Measurements from ENCODE around the gene ODC1.
"Not testable (repeated sequence)": the region's sequence is repeated elsewhere in the genome, so short reads cannot be mapped to it uniquely, and the experiment has no call there.

Gene ODC1

DNA sequence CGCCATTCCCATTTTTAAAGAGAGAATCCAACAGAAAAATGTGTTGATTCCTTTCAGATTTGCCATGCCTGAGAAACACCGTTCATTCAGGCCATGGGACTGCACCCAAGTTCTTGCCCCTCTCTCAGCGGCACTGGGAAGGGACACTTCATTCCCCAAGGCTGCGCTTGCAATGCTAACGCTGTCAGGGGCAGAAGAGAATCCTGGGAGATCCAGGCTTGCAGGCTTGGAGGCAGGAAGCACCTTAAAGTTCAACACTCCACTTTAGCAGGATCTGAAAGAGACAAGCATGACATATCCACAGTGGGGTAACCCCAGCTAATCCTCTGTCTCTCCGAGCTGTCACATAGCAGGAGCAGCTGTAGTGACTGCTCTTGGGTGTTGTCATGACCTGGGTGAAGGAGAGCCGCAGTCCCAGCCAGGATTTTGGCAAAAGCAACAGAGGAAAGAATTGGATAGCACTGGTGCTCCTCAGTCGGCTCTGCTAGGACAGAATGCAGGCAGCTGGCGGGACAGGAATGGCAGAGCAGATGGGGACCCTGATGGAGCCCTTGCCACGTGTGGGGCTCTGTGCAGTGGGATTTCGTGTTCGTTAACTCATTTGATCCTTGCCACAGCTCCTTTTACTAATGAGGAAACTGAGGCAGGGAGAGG is 22.0 kb upstream of the ODC1 start:
- H3K4me3 ChIP-seq (ENCODE audit: low read length in 2 of 2), result no peak overlapping the region
- no peaks in the 10 kb centered on the region for H3K4me1 ChIP-seq (ENCODE audit: control insufficient read depth in 2 of 2, insufficient read depth in 2 of 2, low read length in 2 of 2)
- H3K27me3 ChIP-seq (ENCODE audit: control insufficient read depth in 2 of 2, insufficient read depth in 2 of 2, low read length in 2 of 2), result no peaks in the 10 kb centered on the region
- H3K9ac ChIP-seq (ENCODE audit: low read depth in 1 of 2, low read length in 2 of 2), result no peak overlapping the region
- no peaks in the 10 kb centered on the region for H3K9me3 ChIP-seq (ENCODE audit: control insufficient read depth in 2 of 2, low read length in 2 of 2)
- no peaks in the 10 kb centered on the region for H3K36me3 ChIP-seq (ENCODE audit: control insufficient read depth in 2 of 2, insufficient read depth in 2 of 2, low read length in 2 of 2)
- no peak overlapping the region for H3K27ac ChIP-seq (ENCODE audit: low read depth in 2 of 2, low read length in 2 of 2)

DNA sequence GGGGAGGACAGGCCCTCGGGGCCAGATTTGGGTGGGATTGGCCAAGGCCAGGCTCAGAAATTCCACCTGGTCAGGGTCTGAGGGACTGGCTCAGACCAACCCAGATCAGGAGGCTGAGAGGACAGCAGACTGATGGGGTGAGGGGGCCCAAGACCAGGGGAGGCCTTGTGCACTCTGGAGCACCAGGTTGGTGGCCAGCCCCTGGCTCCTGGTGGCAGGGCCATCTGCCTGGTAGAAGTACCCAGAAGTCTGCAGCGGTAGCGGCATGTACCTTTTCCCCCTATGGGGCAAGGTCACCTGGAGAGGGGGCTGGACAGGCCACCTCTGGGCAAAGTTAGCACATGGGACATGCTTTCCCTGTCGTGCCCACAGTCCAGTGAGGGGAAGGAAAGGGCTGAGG is 21.2 kb upstream of the ODC1 start:
- H3K4me1 ChIP-seq (ENCODE audit: control insufficient read depth in 2 of 2, insufficient read depth in 2 of 2, low read length in 2 of 2), result no peaks in the 10 kb centered on the region
- H3K27me3 ChIP-seq (ENCODE audit: control insufficient read depth in 2 of 2, insufficient read depth in 2 of 2, low read length in 2 of 2), result no peaks in the 10 kb centered on the region
- no peaks in the 10 kb centered on the region for H3K9me3 ChIP-seq (ENCODE audit: control insufficient read depth in 2 of 2, low read length in 2 of 2)
- H3K4me3 ChIP-seq (ENCODE audit: low read length in 2 of 2), result no peak overlapping the region
- no peaks in the 10 kb centered on the region for H3K36me3 ChIP-seq (ENCODE audit: control insufficient read depth in 2 of 2, insufficient read depth in 2 of 2, low read length in 2 of 2)
- H3K9ac ChIP-seq (ENCODE audit: low read depth in 1 of 2, low read length in 2 of 2), result no peak overlapping the region
- H3K27ac ChIP-seq (ENCODE audit: low read depth in 2 of 2, low read length in 2 of 2), result no peak overlapping the region

DNA sequence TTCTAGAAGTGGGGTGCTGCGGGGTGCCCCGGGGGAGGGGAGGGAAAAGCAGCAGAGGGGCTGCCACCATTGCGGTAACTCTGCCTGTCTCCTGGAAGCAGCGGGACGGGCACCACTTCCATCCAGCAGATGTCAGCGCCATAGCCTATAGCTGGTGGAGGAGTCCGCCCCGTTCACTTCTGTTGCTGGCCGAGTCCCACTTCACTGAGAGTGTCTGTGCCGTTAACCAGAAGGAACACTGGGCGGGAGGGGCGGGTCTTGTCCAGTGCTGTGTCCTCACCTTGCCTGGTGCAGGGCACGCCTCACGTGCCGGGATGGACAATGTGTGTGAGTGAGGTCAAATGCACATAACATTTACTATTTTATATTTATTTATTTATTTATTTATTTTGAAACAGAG is 19.3 kb upstream of the ODC1 start:
- H3K27me3 ChIP-seq (ENCODE audit: control insufficient read depth in 2 of 2, insufficient read depth in 2 of 2, low read length in 2 of 2), result no peaks in the 10 kb centered on the region

GRCh38 chr2:10466801-10467200 is 18.7 kb upstream of the ODC1 start:
- Histone ChIP-seq H3K36me3 (ENCODE audit: control insufficient read depth in 2 of 2, insufficient read depth in 2 of 2, low read length in 2 of 2) (no peaks in the 10 kb centered on the region), H3K4me1 (ENCODE audit: control insufficient read depth in 2 of 2, insufficient read depth in 2 of 2, low read length in 2 of 2) (no peaks in the 10 kb centered on the region), H3K9me3 (ENCODE audit: control insufficient read depth in 2 of 2, low read length in 2 of 2) (no peaks in the 10 kb centered on the region), H3K9ac (ENCODE audit: low read depth in 1 of 2, low read length in 2 of 2) (no peak overlapping the region), H3K4me3 (ENCODE audit: low read length in 2 of 2) (no peak overlapping the region), H3K27ac (ENCODE audit: low read depth in 2 of 2, low read length in 2 of 2) (no peak overlapping the region), H3K27me3 (ENCODE audit: control insufficient read depth in 2 of 2, insufficient read depth in 2 of 2, low read length in 2 of 2) (no peaks in the 10 kb centered on the region)

More for the DNA sequence above, 19.3 kb upstream of the ODC1 start:
- H3K4me3 ChIP-seq (ENCODE audit: low read length in 2 of 2), result no peak overlapping the region
- no peaks in the 10 kb centered on the region for H3K4me1 ChIP-seq (ENCODE audit: control insufficient read depth in 2 of 2, insufficient read depth in 2 of 2, low read length in 2 of 2)
- H3K36me3 ChIP-seq (ENCODE audit: control insufficient read depth in 2 of 2, insufficient read depth in 2 of 2, low read length in 2 of 2), result no peaks in the 10 kb centered on the region
- no peak overlapping the region for H3K27ac ChIP-seq (ENCODE audit: low read depth in 2 of 2, low read length in 2 of 2)
- no peak overlapping the region for H3K9ac ChIP-seq (ENCODE audit: low read depth in 1 of 2, low read length in 2 of 2)
- H3K9me3 ChIP-seq (ENCODE audit: control insufficient read depth in 2 of 2, low read length in 2 of 2), result no peaks in the 10 kb centered on the region

DNA sequence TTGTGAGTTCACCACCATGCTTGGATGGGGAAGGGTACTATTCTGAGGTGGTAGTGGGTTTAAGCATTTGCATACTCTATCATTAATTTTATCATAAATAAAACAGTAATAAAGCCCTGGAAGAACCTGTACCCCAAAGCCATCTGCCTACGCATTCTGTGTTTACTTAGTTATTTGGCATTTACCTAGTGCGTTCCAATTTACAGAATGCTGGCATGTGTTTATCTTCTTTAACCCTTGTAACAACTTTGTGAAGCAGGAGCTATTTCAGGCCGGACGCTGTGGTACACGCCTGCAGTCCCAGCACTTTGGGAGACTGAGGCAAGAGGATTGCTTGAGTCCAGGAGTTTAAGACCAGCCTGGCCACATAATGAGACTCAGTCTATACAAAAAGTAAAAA is 17.8 kb upstream of the ODC1 start:
- no peaks in the 10 kb centered on the region for H3K36me3 ChIP-seq (ENCODE audit: control insufficient read depth in 2 of 2, insufficient read depth in 2 of 2, low read length in 2 of 2)
- no peaks in the 10 kb centered on the region for H3K4me1 ChIP-seq (ENCODE audit: control insufficient read depth in 2 of 2, insufficient read depth in 2 of 2, low read length in 2 of 2)
- H3K9me3 ChIP-seq (ENCODE audit: control insufficient read depth in 2 of 2, low read length in 2 of 2), result no peaks in the 10 kb centered on the region
- no peak overlapping the region for H3K27ac ChIP-seq (ENCODE audit: low read depth in 2 of 2, low read length in 2 of 2)
- no peak overlapping the region for H3K4me3 ChIP-seq (ENCODE audit: low read length in 2 of 2)
- no peak overlapping the region for H3K9ac ChIP-seq (ENCODE audit: low read depth in 1 of 2, low read length in 2 of 2)
- H3K27me3 ChIP-seq (ENCODE audit: control insufficient read depth in 2 of 2, insufficient read depth in 2 of 2, low read length in 2 of 2), result no peaks in the 10 kb centered on the region

DNA sequence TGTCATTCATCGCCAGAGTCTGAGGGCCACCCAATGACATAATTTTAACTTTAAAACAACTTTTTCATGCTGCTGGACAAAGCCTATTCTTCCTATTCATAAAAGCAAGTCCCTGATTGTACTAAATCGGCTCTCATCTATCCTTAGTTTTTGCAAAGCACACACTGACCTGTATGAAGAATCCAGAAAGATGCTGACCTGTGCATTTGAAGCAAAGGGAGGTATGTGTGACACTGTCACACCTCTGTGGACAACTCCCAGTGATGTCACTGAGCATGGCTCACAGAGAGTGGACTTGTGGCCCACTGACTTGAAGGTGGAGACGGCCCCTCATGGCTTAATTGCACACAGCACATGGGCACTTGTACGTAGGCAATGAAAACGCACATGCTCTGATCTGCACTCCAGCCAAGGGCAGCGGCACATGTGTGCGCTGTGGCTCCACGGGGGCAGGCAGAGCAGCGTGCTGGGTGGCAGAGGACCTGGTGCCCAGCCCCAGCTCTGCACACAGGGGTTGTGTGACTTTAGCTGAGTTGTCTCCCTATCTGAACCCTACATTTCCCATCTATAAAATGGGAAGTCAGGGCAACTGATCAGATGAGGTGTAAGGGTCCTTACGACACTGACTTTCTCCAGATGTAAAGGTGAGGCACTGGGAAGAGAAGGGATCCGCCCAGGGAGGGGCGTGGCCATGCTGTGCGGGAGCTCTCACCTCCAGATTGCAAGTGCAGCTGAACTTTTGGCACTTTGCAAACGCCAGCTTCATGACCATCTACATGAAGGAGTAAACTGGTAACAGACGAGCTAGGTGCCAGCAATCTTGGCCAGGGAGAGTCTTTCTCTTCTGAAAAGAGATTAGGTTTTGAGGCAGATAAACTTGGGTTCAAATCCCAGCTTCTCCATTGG is 14.3 kb upstream of the ODC1 start:
- no peaks in the 10 kb centered on the region for H3K9me3 ChIP-seq (ENCODE audit: control insufficient read depth in 2 of 2, low read length in 2 of 2)

GRCh38 chr2:10460366-10460796 is 12.3 kb upstream of the ODC1 start:
- Histone ChIP-seq H3K36me3 (ENCODE audit: control insufficient read depth in 2 of 2, insufficient read depth in 2 of 2, low read length in 2 of 2) (no peaks in the 10 kb centered on the region), H3K4me1 (ENCODE audit: control insufficient read depth in 2 of 2, insufficient read depth in 2 of 2, low read length in 2 of 2) (peaks cover 0 to 2% of the 10 kb centered on the region in 2 donors), H3K9ac (ENCODE audit: low read depth in 1 of 2, low read length in 2 of 2) (no peak overlapping the region), H3K27ac (ENCODE audit: low read depth in 2 of 2, low read length in 2 of 2) (no peak overlapping the region), H3K9me3 (ENCODE audit: control insufficient read depth in 2 of 2, low read length in 2 of 2) (no peaks in the 10 kb centered on the region), H3K4me3 (ENCODE audit: low read length in 2 of 2) (no peak overlapping the region), H3K27me3 (ENCODE audit: control insufficient read depth in 2 of 2, insufficient read depth in 2 of 2, low read length in 2 of 2) (no peaks in the 10 kb centered on the region)

More for the DNA sequence above, 14.3 kb upstream of the ODC1 start:
- no peaks in the 10 kb centered on the region for H3K27me3 ChIP-seq (ENCODE audit: control insufficient read depth in 2 of 2, insufficient read depth in 2 of 2, low read length in 2 of 2)
- H3K4me3 ChIP-seq (ENCODE audit: low read length in 2 of 2), result no peak overlapping the region
- H3K4me1 ChIP-seq (ENCODE audit: control insufficient read depth in 2 of 2, insufficient read depth in 2 of 2, low read length in 2 of 2), result peaks cover 0 to 2% of the 10 kb centered on the region in 2 donors
- no peaks in the 10 kb centered on the region for H3K36me3 ChIP-seq (ENCODE audit: control insufficient read depth in 2 of 2, insufficient read depth in 2 of 2, low read length in 2 of 2)
- no peak overlapping the region for H3K9ac ChIP-seq (ENCODE audit: low read depth in 1 of 2, low read length in 2 of 2)
- H3K27ac ChIP-seq (ENCODE audit: low read depth in 2 of 2, low read length in 2 of 2), result no peak overlapping the region

DNA sequence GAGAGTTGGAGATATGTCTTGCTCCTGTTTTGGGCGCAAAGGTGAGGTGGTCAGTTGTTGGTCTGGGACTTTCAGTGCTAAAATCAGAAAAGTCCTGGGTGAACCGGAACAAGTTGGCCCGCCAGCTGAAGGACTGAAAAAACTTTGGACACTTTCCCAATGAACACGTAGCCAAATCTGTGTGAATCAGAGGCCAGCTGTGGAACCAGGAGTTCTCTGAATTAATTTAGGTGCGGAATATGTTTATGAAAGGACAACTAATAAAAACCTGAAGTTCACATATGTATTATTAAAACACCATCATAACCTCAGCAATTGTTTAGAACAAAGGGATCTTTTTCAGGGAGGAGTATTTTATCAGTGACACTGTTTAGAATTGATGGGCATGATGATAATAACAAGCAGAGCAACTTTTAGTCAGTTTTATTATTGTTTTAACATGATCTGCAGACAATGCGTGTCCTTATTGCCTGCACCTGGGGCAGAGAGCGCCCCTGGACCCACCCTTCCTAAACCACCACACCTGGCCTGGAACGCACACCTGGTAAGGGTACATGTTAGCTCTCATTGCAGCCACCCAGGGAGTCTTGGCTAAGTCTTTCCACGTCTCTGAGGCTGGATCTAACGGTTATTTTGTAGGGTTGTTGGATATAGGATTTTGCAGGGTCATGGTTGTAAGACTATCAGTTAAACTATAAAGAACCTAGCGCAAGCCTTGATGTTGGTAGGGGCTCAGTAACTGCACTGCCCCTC is 9.9 kb upstream of the ODC1 start:
- Histone ChIP-seq H3K36me3 (ENCODE audit: control insufficient read depth in 2 of 2, insufficient read depth in 2 of 2, low read length in 2 of 2) (no peaks in the 10 kb centered on the region), H3K27ac (ENCODE audit: low read depth in 2 of 2, low read length in 2 of 2) (no peak overlapping the region), H3K9ac (ENCODE audit: low read depth in 1 of 2, low read length in 2 of 2) (no peak overlapping the region), H3K9me3 (ENCODE audit: control insufficient read depth in 2 of 2, low read length in 2 of 2) (no peaks in the 10 kb centered on the region), H3K27me3 (ENCODE audit: control insufficient read depth in 2 of 2, insufficient read depth in 2 of 2, low read length in 2 of 2) (no peaks in the 10 kb centered on the region), H3K4me3 (ENCODE audit: low read length in 2 of 2) (no peak overlapping the region), H3K4me1 (ENCODE audit: control insufficient read depth in 2 of 2, insufficient read depth in 2 of 2, low read length in 2 of 2) (peaks cover 0 to 2% of the 10 kb centered on the region in 2 donors)

DNA sequence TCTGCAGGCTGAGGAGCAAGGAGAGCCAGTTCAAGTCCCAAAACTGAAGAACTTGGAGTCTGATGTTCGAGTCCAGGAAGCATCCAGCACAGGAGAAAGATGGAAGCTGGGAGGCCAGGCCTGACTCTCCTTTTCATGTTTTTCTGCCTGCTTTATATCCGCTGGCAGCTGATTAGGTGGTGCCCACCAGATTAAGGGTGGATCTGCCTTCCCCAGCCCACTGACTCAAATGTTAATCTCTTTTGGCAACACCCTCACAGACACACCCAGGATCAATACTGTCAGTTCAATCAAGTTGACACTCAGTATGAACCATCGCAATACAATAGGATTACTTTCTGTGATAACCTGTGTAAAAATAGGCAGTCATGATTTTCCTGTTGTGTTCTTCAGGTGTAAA is 9.1 kb upstream of the ODC1 start:
- H3K9ac ChIP-seq (ENCODE audit: low read depth in 1 of 2, low read length in 2 of 2); H3K9me3 ChIP-seq (ENCODE audit: control insufficient read depth in 2 of 2, low read length in 2 of 2); H3K36me3 ChIP-seq (ENCODE audit: control insufficient read depth in 2 of 2, insufficient read depth in 2 of 2, low read length in 2 of 2): not testable (repeated sequence)

DNA sequence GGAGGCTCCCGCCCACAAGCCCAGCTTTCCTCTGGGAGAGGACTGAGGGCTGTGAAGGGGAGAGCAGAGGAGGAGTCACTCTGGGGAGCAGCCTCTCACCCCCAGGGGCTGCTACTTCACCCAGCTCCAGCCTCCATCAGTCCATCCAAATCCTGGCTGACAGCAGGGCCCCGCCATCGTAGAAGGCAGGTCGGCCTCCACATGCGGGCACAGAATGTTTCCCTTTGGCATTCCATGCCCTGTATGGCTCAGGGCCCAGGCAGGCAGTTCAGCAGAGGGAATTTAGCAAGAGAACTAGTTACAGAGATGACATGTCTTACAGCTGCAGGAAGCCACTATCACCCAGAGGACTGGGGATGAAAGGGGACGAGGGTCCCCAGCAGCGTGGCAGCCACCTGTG is 6.4 kb upstream of the ODC1 start:
- Histone ChIP-seq H3K27me3 (ENCODE audit: control insufficient read depth in 2 of 2, insufficient read depth in 2 of 2, low read length in 2 of 2) (no peaks in the 10 kb centered on the region), H3K4me1 (ENCODE audit: control insufficient read depth in 2 of 2, insufficient read depth in 2 of 2, low read length in 2 of 2) (peaks cover 12 to 18% of the 10 kb centered on the region in 2 donors), H3K27ac (ENCODE audit: low read depth in 2 of 2, low read length in 2 of 2) (no peak overlapping the region), H3K9ac (ENCODE audit: low read depth in 1 of 2, low read length in 2 of 2) (no peak overlapping the region), H3K9me3 (ENCODE audit: control insufficient read depth in 2 of 2, low read length in 2 of 2) (no peaks in the 10 kb centered on the region), H3K36me3 (ENCODE audit: control insufficient read depth in 2 of 2, insufficient read depth in 2 of 2, low read length in 2 of 2) (no peaks in the 10 kb centered on the region), H3K4me3 (ENCODE audit: low read length in 2 of 2) (no peak overlapping the region)

More for the DNA sequence above, 9.1 kb upstream of the ODC1 start:
- H3K27me3 ChIP-seq (ENCODE audit: control insufficient read depth in 2 of 2, insufficient read depth in 2 of 2, low read length in 2 of 2); H3K4me1 ChIP-seq (ENCODE audit: control insufficient read depth in 2 of 2, insufficient read depth in 2 of 2, low read length in 2 of 2); H3K4me3 ChIP-seq (ENCODE audit: low read length in 2 of 2); H3K27ac ChIP-seq (ENCODE audit: low read depth in 2 of 2, low read length in 2 of 2): not testable (repeated sequence)
